Right cardiac atrium (tissue), 5 donors: ENCODE results near the gene YWHAH. TPM values are rescaled to one million over a fixed set of nuclear protein-coding genes. Genes with fewer than 3 reads are reported as not detected.

Experiments used
- ATAC-seq, 2 donors: fragments of 200-7000 bp; cut with Tn5 transposase; one replicate each; pipeline versions ENCODE4 v1.8.0 to v1.9.1; 2020; ENCODE audit warnings: moderate library complexity in 2 of 2, mild to moderate bottlenecking in 1 of 2
- DNase-seq, 3 donors: peaks; one replicate each; pipeline ENCODE4 v3.0.0-alpha.2; 2020
- H3K27ac ChIP-seq: one replicate; pipeline ENCODE4 v1.5.1; 2013; ENCODE audit warnings: mild to moderate bottlenecking, low read length, control low read depth, moderate library complexity
- H3K27me3 ChIP-seq: one replicate; pipeline ENCODE4 v1.6.1; 2013; ENCODE audit not compliant: control insufficient read depth, insufficient read depth
- H3K4me1 ChIP-seq: one replicate; pipeline ENCODE4 v1.6.1; 2013; ENCODE audit warnings: low read length; ENCODE audit not compliant: control insufficient read depth, insufficient read depth
- H3K4me3 ChIP-seq: one replicate; pipeline ENCODE4 v1.5.1; 2013; ENCODE audit warnings: low read length, control low read depth
- H3K9me3 ChIP-seq: one replicate; pipeline ENCODE4 v1.6.1; 2013; ENCODE audit warnings: low read length; ENCODE audit not compliant: control insufficient read depth
- WGBS: extraction: QIAGEN DNeasy Blood & Tissue Kit; methylation state at CpG from one replicate; pipeline ENCODE4 v1.1.7; 2013; 5-methylcytosine and 5-hydroxymethylcytosine counted together
- intact Hi-C, 4 donors: fragments of 100-400 bp; cut with DNase I; formaldehyde crosslinking; loops; one replicate each; pipeline versions ENCODE4 v1.11.0 to v1.14.0; 2022 to 2023
- polyA plus RNA-seq: library from polyadenylated mRNA; stranded (reverse); fragments of 200-250 nt; gene quantifications from one replicate; pipeline ENCODE4 v1.2.3, GENCODE V29; 2013
- total RNA-seq, 4 donors: library from RNA; stranded (reverse); fragmentation: NEBNext Ultra II Directional; extraction: Animal tissue kit (Norgen Biotek cat#: 25700); gene quantifications; one replicate each; pipeline ENCODE4 v1.2.1, GENCODE V29; 2021
- donor health status: healthy with polysubstance abuse.
- donor health status: DM: no; HTN: yes; CAD: no.
- donor health status: DM: no; HTN: no; CAD: no.
- donor health status: DM: no; HTN: yes; CAD: no; lungs with severe emphysema.
- donor health status: DM: yes; HTN: yes; CAD: no.

The YWHAH gene
- total and polyA plus RNA-seq, 5 donors = 59.9 to 103 (median 79.9) TPM

DNA sequence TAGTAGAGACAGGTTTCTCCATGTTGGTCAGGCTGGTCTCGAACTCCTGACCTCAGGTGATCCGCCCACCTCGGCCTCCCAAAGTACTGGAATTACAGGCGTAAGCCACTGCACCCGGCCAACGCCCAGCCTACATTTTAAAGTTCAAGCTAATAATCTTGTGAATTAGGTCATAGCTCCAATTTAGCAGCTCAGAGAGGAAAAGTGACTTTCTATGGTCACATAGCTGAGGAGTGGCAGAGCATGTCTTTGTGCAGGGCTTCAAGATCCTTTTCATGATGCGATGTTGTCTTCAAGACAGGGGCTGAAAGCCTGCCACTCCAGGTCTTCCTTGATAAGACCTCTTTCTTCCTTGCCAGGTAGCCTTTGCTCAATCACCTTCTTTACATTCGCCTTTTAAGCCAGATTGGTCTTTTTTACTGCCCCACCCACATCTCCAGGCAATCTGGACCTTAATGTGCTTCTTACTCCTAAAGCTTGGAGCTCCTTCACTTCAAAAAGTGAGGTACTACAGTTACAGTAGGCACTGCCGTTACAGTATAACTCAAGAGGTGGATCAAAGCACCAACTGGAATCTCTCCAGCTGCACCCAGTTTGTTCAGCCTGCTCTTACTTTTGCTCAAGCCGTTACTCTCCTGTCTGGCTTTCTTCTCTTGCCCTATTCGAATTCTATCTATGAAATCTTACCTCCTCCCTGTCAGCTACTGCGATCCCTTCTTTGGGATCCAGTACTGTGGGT is 18.2 kb downstream of the YWHAH start:
- intact Hi-C loops = loop anchor here in 1 of 4 donors (10.0 kb wide), 1 partner anchor 88 kb away; no protein-coding TSS in a partner anchor
- WGBS = 75% methylated on average over 12 of the region's 12 CpGs
- DNase-seq (no peak), ATAC-seq (no peak)
- no peaks in the 10 kb centered on the region for H3K27me3 ChIP-seq
- H3K9me3 ChIP-seq = no peaks in the 10 kb centered on the region
- no peak overlapping the region for H3K4me3 ChIP-seq
- no peaks in the 10 kb centered on the region for H3K4me1 ChIP-seq
- H3K27ac ChIP-seq = no peak overlapping the region

GRCh38 chr22:31968022-31968421 is 23.7 kb downstream of the YWHAH start:
- 95% methylated on average over 9 of the region's 9 CpGs for WGBS
- Histone ChIP-seq H3K4me1 (no peaks in the 10 kb centered on the region), H3K27me3 (no peaks in the 10 kb centered on the region), H3K9me3 (no peaks in the 10 kb centered on the region), H3K27ac (no peak overlapping the region), H3K4me3 (no peak overlapping the region)
- intact Hi-C loops = loop anchor here in 1 of 4 donors (10.0 kb wide), 1 partner anchor 93 kb away; no protein-coding TSS in a partner anchor
- no peak for DNase-seq
- no peak for ATAC-seq

- no peak overlapping the region for H3K27ac ChIP-seq
These were observed 25.6 kb downstream of the YWHAH start for GRCh38 chr22:31969789-31970489.

DNA sequence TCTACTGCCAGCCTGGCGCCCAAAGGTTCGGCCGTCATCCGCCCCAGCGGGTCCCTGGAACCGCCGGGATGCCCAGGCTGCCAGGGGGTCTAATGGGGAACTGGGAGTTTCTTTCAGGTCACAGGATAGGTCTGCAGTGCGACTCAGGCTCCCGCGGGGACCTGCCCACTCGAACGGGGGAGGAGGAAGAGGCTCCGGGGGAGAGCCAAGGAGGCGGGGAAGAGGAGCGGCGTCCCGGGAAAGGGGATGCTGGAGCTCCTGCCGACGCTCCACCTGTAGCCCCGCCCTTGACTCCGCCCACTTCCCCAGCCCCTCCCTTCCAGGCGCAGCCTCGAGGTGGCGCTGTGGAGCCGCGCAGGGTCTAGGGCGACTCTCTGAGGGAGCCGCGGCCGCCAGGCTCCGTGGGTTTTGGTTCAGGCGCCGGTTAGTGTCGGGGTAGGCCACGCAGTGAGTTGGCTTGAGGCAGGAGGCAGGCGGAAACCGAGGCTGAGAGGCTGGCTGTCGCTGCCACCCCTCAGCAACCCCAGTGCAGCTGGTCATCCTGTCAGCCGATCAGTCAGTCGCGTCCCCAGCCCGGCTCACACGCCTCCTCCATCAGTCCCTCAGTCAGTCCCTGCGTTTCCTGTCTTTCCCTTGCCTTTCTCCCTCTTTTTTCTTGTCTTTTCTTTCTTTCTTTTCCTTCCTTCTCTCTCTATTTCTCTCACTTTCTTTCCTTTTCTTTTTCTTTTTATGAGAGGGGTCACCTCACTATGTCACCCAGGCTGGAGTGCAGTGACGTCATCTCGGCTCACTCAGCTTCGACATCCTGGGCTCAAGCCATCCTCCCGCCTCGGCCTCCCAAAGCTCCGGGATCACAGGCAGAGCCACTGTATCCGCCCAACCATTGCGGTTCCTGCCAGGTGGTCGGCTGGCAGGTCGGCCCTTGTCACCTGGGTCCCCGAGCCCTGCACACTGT is 26.4 kb downstream of the YWHAH start:
- no peaks in the 10 kb centered on the region for H3K27me3 ChIP-seq
- 17% methylated on average over 55 of the region's 55 CpGs for WGBS

More at GRCh38 chr22:31969789-31970489, 25.6 kb downstream of the YWHAH start:
- Histone ChIP-seq H3K27me3 (no peaks in the 10 kb centered on the region), H3K4me3 (peak overlapping the region; percentile 21), H3K9me3 (no peaks in the 10 kb centered on the region), H3K4me1 (no peaks in the 10 kb centered on the region)
- 34% methylated on average over 19 of the region's 19 CpGs for WGBS
- peak; percentile 37 to 80 (median 75) for DNase-seq
- peak; percentile 83 to 85 for ATAC-seq
- intact Hi-C loops = loop anchor here (5.0 to 10.0 kb wide), 7 partner anchors 95 to 415 kb away; no protein-coding TSS in a partner anchor

GRCh38 chr22:31972180-31972579 is 27.8 kb downstream of the YWHAH start:
- H3K27ac ChIP-seq = no peak overlapping the region
- no peak overlapping the region for H3K4me3 ChIP-seq
- H3K4me1 ChIP-seq = no peaks in the 10 kb centered on the region
- no peak for ATAC-seq
- H3K9me3 ChIP-seq = no peaks in the 10 kb centered on the region
- no peaks in the 10 kb centered on the region for H3K27me3 ChIP-seq
- DNase-seq = peak in 1 of 3 donors; percentile 58
- intact Hi-C loops = loop anchor here (5.0 to 10.0 kb wide), 6 partner anchors 100 to 417 kb away; no protein-coding TSS in a partner anchor
- 77% methylated on average over 14 of the region's 14 CpGs for WGBS

More for the DNA sequence above, 26.4 kb downstream of the YWHAH start:
- Histone ChIP-seq H3K4me1 (no peaks in the 10 kb centered on the region), H3K27ac (no peak overlapping the region), H3K9me3 (no peaks in the 10 kb centered on the region), H3K4me3 (peak overlapping the region; percentile 21)
- ATAC-seq (peak; percentile 95), DNase-seq (peak; percentile 77 to 93 (median 92))
- intact Hi-C loops = loop anchor here (5.0 to 10.0 kb wide), 6 partner anchors 98 to 416 kb away; no protein-coding TSS in a partner anchor

GRCh38 chr22:31973739-31974138 is 29.4 kb downstream of the YWHAH start:
- H3K4me1 ChIP-seq = no peaks in the 10 kb centered on the region
- no peak overlapping the region for H3K4me3 ChIP-seq
- no peaks in the 10 kb centered on the region for H3K9me3 ChIP-seq
- intact Hi-C loops = loop anchor here (5.0 to 10.0 kb wide), 6 partner anchors 101 to 419 kb away; no protein-coding TSS in a partner anchor
- peak in 1 of 2 donors; percentile 23 for ATAC-seq
- no peak overlapping the region for H3K27ac ChIP-seq
- peak in 1 of 3 donors; percentile 72 for DNase-seq
- no peaks in the 10 kb centered on the region for H3K27me3 ChIP-seq
- WGBS = 55% methylated on average over 5 of the region's 5 CpGs

DNA sequence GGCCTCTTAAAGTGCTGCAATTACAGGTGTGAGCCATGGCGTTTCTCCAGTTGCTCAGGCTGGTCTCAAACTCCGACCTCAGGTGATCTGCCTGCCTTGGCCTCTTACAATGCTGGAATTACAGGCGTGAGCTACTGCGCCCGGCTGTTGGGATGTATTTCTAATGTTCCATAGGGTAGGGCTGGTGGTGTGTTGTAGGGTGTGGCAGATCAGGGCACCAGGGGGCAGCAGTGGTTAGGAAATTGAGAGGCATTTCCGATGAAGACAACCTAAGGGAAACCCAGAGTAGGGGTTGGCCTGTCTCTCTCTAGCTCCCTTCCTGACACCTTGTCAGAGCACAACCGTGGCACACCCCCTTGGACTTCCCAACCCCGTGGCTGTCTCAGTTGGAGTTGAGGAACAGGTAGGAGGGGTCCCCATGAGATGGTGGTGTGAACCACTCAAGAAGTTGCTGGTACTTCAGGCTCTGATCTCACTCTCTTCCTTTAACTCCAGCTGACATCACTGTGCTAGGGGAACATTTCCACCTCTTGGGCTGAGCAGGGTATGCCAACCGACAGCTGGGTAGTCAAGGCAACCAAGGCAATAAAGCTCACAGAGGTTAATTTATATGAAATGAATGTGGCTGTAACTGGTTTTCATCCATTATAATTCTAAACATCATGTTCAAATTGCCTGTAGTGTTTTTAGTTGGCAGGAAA is 33.0 kb downstream of the YWHAH start:
- H3K27me3 ChIP-seq = no peaks in the 10 kb centered on the region
- H3K27ac ChIP-seq = no peak overlapping the region
- DNase-seq (peak; percentile 70 to 92 (median 85)), ATAC-seq (peak; percentile 87)
- intact Hi-C loops = loop anchor here (5.0 to 10.0 kb wide), 8 partner anchors 100 to 422 kb away; partner anchors contain the start of gene RFPL2 (in 1 of the 4)
- 9% methylated on average over 9 of the region's 9 CpGs for WGBS
- H3K9me3 ChIP-seq = no peaks in the 10 kb centered on the region
- H3K4me1 ChIP-seq = no peaks in the 10 kb centered on the region
- no peak overlapping the region for H3K4me3 ChIP-seq

GRCh38 chr22:31977939-31978338 is 33.6 kb downstream of the YWHAH start:
- ATAC-seq (no peak), DNase-seq (no peak)
- intact Hi-C loops = loop anchor here (5.0 to 10.0 kb wide), 8 partner anchors 99 to 423 kb away; partner anchors contain the start of gene RFPL2 (in 1 of the 4)
- H3K4me3 ChIP-seq = no peak overlapping the region
- WGBS = 86% methylated on average over 3 of the region's 3 CpGs
- no peak overlapping the region for H3K27ac ChIP-seq
- H3K9me3 ChIP-seq = no peaks in the 10 kb centered on the region
- H3K27me3 ChIP-seq = no peaks in the 10 kb centered on the region
- no peaks in the 10 kb centered on the region for H3K4me1 ChIP-seq

DNA sequence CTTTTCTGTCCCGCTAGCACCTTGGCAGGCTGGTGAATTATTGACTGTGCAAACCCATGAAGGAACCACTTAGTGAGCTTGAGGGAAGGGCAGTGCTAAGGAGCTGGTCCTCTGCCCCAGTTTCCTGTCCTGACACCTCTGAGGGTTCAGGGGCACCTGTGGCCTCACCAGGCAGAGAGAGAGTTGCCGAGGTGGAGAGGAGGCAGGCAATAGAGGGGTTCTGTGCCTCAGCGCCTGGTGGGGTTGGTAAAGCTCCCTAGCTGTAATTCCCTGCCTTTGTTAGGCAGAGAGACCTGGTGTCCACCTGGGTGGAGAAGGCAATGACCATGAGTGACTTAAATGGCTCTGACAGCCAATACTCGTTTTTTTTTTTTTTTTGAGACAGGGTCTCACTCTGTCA is 36.3 kb downstream of the YWHAH start:
- Histone ChIP-seq H3K4me1 (no peaks in the 10 kb centered on the region), H3K27ac (no peak overlapping the region), H3K4me3 (no peak overlapping the region), H3K27me3 (no peaks in the 10 kb centered on the region), H3K9me3 (no peaks in the 10 kb centered on the region)
- intact Hi-C loops = loop anchor here in 1 of 4 donors (5.0 kb wide), 1 partner anchor 287 kb away; no protein-coding TSS in a partner anchor
- DNase-seq = no peak
- no peak for ATAC-seq
- 71% methylated on average over 4 of the region's 4 CpGs for WGBS
